GM19452 (cell line): ENCODE data around the gene ARHGAP15.

ENCODE experiments used
- ATAC-seq: cut with Tn5 transposase; IDR thresholded peaks from one replicate; pipeline ENCODE4 v1.9.1; 2021; ENCODE audit not compliant: unreplicated experiment

ARHGAP15 gene

GRCh38 chr2:143435131-143435530 lies 305.9 kb downstream of the ARHGAP15 start:
- no peak for ATAC-seq

GRCh38 chr2:143436951-143437350 lies 307.7 kb downstream of the ARHGAP15 start:
- no peak for ATAC-seq

- no peak for ATAC-seq
Measured at GRCh38 chr2:143440411-143441012, 311.3 kb downstream of the ARHGAP15 start.

GRCh38 chr2:143442193-143442592 lies 313.0 kb downstream of the ARHGAP15 start:
- ATAC-seq = no peak

GRCh38 chr2:143451642-143452281 lies 322.5 kb downstream of the ARHGAP15 start:
- ATAC-seq = peak; percentile 77

GRCh38 chr2:143452817-143453451 lies 323.7 kb downstream of the ARHGAP15 start:
- peak; percentile 75 for ATAC-seq

- ATAC-seq = no peak
Measured at GRCh38 chr2:143453981-143454511, 324.8 kb downstream of the ARHGAP15 start.

GRCh38 chr2:143455317-143455716 lies 326.1 kb downstream of the ARHGAP15 start:
- ATAC-seq = no peak

- ATAC-seq = no peak
Measured at GRCh38 chr2:143458258-143459190, 329.3 kb downstream of the ARHGAP15 start.

GRCh38 chr2:143460382-143460781 lies 331.2 kb downstream of the ARHGAP15 start:
- ATAC-seq = no peak

- peak; percentile 75 for ATAC-seq
Measured at GRCh38 chr2:143463719-143464118, 334.5 kb downstream of the ARHGAP15 start.

GRCh38 chr2:143466391-143466790 lies 337.2 kb downstream of the ARHGAP15 start:
- no peak for ATAC-seq

GRCh38 chr2:143467011-143467410 lies 337.8 kb downstream of the ARHGAP15 start:
- ATAC-seq = no peak

- ATAC-seq = peak; percentile 69
Measured at GRCh38 chr2:143468341-143468888, 339.2 kb downstream of the ARHGAP15 start.

GRCh38 chr2:143469323-143469722 lies 340.1 kb downstream of the ARHGAP15 start:
- ATAC-seq = no peak

GRCh38 chr2:143471550-143471949 lies 342.3 kb downstream of the ARHGAP15 start:
- no peak for ATAC-seq

- ATAC-seq = no peak
Measured at GRCh38 chr2:143473216-143473615, 344.0 kb downstream of the ARHGAP15 start.

GRCh38 chr2:143473820-143474219 lies 344.6 kb downstream of the ARHGAP15 start:
- no peak for ATAC-seq

GRCh38 chr2:143474586-143474985 lies 345.4 kb downstream of the ARHGAP15 start:
- ATAC-seq = no peak

GRCh38 chr2:143475041-143475776 lies 346.0 kb downstream of the ARHGAP15 start:
- ATAC-seq = no peak
